NCI-H446 (cell line): Measurements from ENCODE around the gene FBH1.
"Not testable (repeated sequence)": the region's sequence is repeated elsewhere in the genome, so short reads cannot be mapped to it uniquely, and the experiment has no call there.

Experiments used
- DNase-seq, 2 experiments: peaks; one replicate each; lab custom pipeline; 2025; lab: John Stamatoyannopoulos, UW

Gene FBH1

DNA sequence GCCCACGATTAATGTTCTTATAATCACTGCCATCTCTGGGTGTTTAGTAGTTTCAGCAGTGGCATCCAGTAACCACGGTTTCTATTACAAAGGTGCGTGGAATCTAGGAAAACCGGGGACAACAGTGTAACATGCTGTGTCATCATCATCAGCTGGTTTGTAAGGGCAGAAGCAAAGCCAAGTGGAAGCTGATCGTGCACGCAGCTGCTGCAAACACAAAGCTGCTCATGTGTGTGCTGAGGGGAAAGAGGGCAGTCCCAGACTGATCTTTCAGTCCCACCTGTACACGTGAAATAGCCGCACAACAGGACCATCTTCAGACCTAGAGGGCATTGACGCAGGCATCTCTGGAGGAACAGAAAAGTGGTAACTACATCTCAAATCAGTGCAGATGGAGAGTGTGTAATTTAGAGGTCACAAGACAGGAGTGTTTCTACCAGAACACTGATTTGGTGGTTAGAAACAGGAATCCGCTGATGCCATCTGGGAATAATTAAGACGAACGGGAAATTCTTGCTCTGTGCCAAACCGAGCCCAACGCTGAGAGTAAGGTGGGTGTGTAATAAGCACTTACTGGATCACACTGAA, 13.8 kb upstream of the FBH1 start:
- DNase-seq: no peak

DNA sequence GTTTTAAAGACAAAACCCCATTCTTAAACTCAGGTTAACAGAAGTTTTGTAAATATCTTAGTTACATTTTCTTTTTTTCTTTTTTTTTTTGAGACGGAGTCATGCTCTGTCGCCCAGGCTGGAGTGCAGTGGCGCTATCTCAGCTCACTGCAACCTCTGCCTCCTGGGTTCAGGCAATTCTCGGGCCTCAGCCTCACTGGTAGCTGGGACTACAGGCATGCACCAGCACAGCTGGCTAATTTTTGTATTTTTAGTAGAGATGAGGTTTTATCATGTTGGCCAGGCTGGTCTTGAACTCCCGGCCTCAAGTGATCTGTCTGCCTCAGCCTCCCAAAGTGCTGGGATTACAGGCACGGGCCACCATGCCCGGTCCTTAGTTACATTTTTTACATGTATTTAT, 13.0 kb upstream of the FBH1 start:
- DNase-seq: not testable (repeated sequence)

DNA sequence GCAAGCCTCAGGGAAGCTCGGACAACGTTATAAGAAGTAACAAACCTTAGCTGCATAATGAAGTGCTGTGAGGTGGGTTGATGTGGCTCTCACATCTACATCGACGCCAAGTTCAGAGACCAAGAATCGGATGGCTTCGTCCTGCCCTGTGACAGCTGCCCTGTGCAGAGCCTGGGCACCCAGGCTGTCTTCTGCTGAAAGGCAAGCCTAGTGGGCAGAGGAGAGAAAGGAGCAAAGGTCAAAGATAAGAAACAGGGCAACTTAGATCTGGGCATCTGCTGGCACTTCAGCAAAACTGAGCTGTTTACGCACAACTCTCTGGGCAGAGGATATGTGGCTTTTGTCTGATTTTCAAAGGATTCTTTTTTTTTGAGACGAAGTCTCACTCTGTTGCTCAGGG, 7.1 kb upstream of the FBH1 start:
- DNase-seq: no peak

DNA sequence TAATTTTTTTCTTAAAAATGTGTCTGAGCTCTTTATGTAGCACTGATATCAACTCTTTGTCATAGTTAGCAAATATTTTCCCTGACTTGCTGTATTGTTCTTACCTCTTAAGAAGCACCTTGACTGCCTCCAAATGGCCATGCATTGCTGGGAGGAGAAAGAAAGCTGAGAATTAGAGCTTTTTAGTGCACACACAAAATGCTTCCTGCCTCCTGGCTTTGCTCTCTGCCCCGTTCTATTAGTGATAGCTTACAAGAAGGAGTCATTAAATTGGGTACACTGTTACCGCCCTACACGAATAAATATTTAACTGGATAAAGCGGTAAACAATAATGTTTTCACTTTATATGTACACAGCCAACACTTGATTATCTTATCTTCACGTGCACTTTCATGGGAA, 4.4 kb upstream of the FBH1 start:
- no peak for DNase-seq

DNA sequence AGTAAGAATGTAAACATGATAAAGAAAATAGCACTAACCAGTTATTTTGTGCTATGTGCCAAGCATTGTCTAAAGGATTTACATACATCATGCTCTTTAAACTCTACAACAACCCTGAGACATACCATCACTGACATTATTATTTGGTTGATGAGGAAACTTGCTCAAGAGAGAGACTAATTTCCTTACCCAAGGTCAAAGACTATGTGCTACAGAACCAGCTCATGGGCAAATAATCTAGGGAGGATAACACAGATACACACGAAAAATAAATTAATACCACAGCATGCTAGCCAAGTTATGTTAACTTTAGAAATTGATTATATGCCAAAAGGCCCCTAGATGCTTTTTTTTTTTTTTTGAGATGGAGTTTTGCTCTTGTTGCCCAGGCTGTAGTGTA, 3.0 kb upstream of the FBH1 start:
- no peak for DNase-seq

DNA sequence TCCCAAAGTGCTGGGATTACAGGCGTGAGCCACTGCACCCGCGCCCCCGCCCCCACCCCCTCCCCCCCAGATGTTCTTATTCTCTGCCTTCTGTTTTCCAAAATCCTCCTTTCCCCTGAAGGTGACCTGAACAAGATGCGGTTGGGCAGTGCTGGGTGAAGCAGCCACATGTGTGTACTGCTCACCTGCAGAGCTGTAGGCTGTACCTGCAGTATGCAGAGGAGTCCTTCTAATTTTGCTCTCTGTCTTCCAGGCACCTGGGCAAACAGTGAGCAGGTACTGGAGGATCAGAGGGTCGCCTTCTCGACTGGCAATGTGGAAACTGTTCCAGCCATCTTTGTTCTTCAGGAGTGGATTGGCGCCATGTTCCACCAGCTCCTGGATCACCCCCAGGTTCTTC, 2.4 kb upstream of the FBH1 start:
- DNase-seq: no peak

DNA sequence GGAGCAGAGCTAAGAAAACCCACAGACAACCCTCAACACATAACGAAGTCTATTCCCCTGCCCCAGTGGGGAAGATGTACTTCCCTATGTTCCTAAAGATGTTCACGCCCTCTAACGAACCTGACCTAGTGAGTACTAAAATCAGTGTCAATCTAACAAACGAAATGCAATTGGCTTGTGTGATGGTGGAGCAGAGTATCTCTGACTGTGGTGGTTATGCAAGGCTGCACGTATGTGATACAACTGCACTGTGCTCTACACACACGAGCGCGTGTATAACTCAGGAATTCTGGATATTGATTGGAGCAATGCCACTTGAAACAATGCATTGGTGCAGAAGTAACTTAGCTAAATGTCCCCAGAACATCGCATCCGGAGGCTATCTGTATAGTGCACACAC, 1.7 kb upstream of the FBH1 start:
- no peak for DNase-seq

DNA sequence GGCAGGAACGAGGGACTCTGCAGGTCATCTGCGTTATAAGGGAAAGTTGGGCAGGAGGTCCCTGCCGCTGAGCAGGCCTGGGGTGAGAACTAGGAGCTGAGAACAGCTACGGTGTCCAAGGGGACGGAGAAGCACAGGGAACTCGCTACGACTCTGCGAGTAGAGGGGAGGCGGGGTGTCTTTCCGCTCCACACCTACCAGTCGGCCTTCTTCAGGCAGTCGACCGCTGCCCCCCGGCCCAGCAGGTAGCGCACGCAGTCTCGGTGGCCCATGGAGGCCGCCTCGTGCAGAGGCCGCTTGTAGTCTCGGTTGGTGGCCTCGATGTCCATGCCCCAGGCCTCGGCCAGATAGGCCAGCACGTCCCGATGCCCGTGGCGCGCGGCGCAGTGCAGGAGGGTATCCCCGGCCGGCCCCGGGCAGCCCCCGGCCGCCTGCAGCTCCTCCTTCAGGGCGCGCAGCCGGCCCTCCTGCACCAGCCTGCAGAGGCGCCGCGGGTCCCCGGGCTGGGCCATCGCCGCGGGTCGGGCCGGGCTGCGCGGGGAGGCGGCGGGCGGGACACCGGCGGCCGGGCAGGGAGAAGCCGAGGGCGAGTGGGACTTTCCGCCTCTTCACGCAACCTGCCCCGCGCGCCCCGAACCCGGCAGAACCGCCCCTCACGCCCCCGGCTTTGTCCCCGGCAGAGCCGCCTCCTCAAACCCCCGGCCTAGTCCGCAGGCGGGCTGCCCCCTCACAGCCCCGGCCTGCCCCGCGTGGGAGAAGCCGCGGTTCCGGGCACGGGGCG, 1.0 kb upstream of the FBH1 start:
- peak in 1 of 2 experiments; percentile 9 for DNase-seq

DNA sequence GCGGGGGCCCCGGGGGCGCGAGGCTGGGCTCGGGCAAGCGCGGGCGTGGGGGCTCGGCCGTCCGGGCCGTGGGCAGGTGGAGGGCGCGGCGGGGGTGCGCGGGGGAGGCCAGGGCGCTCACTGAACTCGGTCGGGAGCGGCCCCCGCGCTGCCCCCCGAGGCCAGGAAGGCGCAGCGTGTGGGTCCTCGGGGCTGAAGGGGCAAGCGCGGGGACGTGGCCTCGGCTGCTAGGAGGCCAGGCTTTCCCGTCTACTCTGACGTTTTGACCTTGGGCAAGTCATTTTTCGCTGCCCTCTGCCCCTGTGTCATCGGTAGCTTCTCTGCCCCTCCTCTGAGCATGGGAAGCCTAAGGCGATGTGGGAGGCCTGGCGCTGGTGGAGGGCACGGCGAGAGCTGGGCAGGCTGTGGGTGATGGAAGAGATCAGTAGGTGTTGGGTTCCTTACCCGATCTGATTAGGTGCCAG, 441 bp downstream of the FBH1 start:
- no peak for DNase-seq

DNA sequence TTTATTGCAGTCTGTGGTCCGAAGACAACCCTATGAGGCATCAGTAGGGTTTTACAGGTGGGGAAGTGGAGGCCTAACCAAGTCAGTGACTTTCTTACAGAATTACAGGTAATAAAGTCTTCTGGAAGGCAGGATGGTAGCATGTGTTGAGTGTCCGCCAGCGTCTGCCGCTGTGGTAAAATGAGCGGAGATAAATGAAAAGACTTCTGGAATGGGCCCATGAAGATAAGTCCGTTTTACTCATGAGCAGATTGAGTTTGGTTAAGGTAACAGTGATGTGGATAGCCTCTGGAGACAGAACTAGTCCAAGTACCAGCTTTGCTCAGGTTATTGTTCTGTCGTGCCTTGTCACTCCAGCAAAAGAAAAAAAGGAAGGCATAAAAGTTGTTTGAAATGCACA, 966 bp downstream of the FBH1 start:
- DNase-seq: no peak

DNA sequence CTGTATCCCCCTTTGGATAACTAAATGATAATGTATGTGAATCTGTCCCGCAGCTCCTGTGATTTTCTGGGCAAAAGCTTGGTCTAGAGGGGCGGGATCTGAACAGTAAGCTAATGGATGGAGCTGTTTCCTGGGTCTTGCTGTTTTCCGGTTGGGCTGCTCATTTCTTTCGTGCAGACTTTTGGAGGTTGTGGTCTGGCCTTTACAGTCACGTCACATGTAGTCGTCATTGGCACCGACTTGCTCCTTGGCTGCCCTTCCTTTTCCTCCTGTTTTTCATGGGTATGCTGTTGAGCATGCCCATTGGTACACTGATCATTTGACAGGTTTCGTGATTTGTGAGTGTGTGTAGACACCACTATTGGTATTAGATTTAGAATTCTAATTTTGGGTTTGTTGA, 2.0 kb downstream of the FBH1 start:
- DNase-seq: no peak

DNA sequence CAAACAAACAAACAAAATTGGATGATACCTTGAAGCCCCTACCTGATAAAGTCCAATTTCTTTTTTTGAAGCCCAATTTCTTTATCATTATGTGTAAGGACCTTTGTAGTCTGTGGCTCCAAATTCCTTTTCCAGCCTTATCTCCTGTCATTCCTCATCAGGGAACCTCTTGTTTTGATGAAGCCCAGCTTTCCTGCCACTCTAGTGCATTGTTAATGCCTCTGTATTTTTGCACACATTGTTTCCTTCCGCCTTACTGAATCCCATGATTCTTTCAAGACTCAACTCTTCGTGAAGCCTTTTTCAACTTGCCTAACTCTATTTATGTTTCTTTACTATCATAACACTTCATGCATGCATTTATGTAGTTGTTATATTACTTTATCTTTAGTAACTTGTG, 3.3 kb downstream of the FBH1 start:
- DNase-seq: no peak

DNA sequence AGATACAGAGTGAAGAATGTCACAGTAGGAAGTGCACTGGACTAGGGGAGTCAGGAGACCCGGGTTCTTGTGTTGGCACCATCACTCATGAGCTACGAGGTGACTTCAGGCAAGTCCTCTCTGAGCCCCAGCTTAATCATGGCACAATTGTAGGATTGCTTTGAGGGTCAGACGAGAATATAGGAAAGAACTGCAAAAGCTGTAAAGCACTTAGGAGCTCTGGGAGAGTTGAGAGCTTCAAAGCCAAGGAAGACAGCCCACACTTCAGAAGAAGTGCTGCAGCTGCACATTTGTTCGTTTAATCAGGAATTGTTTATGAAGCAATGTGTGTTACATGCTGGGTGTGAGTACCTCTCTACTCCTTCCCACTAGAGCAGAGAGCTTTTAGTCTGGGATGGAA, 4.4 kb downstream of the FBH1 start:
- no peak for DNase-seq

DNA sequence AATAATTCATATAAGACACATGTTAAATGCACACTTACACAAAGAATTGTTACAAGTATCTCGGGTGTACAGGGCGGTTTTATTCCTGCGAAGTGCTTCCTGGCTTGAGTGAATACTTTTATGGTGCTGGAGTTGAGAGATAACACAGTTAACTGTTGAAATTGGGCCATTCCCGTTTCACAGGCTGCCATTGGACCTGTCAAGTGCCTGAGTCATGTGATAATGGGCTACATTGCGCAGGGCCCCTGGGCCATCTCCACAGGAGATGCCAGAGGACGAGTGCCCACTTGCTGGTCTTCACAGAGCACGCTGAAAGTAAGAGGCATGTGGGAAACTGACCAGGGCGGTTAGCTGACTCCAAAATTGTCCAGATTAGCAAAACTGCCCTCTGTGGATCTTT, 4.8 kb downstream of the FBH1 start:
- DNase-seq: no peak

DNA sequence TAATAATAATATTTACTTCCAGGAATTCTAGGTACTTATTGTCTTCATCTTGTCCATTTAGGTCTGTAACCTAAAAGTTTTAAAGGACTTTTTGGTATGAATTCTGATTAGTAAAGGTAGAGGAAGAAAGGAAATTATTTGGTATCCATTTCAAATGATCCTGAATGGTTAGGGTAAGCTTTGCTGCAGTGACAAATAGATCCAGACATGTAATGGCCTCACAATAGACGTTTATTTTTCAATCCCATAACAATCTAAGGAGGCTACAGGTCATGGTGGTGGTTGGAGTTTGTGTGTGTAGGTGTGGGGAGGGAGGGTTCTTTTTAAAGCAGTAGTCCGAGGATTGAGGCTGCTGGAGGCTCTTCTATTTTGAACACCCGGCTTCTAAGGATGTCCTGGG, 5.3 kb downstream of the FBH1 start:
- no peak for DNase-seq

DNA sequence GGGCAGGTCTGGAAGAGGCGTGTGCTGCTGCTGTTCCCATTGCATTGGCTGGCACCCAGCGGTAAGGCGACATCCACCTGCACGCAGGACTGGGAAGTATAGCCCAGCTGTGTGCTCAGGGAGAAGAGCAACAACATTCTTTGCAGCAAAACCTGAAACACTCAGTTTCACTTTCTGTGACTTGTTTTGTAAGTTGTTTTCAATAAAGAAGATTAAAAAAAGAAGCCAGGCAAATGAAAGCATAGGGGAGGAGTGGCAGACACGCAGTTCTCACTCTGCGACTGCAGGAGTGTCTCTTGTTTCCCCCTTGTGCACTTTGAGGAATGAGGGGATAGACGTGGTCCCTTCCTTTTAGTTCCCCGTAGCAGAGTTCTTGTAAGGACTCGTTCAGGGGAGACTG, 5.8 kb downstream of the FBH1 start:
- no peak for DNase-seq

DNA sequence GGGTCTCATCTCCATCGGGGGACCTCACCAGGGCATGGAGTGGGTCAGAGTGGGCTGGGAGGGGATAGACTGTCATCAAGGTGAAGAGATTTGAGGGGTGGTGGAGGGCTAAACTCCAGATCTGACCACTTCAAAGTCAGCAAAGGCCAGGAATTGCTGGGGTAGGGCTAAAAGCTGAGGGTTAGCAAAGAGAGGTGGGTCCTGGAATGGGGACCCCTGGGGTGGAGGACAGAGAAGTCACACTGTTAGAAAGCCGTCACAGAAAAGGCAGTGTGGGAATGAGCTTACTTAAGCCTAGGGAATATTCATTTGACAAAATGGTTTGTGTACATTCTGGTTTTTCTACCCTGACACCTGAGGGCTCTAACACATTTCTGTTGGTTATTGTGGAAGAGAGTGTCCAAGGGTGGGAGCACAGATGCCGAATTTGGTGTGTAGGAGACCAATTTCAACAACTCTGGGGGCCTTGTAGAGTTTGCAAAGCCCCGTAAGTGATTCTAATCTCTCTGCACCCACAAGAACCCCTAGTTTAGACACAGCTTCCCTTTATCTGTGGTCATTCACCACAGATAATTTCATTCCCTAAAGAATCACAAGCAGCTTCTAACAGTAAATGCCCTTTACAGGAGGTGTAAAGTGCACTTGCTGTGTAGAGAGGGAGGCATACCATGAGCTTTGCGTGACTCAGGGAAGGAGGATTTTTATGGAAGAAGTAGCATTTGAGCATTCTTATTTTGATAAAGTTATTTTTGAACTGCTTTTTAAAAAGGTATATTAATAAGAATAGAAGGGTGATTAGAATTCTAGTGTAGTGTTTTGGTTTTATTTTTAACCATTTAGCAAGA, 6.4 kb downstream of the FBH1 start:
- DNase-seq: no peak

DNA sequence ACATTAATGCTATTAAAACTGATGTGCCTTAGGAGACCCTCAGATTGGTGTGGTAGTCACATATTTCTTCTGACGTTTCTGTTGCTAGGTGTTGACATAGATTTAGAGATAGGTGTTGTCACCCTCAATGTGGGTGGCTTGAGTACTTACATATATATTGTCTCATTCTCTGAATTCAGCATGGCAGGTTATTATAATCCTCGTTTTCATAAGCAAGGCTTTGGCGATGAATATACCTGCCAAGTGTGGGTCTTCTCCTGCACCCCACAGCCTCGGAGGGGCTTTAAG, 7.0 kb downstream of the FBH1 start:
- DNase-seq: no peak

DNA sequence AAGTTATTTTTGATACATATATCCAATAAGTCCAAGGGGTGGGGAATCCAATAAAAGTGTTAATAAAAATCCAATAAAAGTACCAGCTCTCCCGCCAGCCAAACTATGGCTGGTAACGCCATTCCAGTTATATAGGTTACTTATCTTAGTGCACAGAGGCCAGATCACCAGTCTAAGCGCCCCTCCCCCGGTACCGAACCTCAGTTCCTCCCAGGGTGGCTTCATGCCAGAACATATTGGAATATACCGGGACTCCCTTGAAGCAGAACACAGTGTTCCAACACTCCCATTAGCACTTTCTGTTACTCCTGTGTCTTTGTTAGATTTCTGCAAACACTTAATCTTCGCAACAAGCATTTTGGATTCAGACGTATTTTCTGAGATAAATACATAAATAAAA, 7.5 kb downstream of the FBH1 start:
- DNase-seq: no peak

DNA sequence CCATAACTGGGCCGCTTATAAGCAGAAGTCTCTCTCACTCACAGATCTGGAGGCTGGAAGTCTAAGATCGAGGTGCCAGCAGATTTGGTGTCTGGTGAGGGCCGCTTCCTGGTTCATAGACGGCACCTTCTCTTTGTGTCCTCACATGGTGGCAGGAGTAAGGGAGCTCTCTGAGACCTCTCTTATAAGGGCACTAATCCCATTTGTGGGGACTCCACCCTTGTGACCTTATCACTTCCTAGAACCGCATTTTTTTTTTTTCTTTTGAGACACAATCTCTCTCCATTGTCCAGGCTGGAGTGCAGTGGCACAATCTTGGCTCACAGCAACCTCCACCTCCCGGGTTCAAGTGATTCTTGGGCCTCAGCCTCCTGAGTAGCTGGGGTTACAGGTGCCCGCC, 8.1 kb downstream of the FBH1 start:
- no peak for DNase-seq

DNA sequence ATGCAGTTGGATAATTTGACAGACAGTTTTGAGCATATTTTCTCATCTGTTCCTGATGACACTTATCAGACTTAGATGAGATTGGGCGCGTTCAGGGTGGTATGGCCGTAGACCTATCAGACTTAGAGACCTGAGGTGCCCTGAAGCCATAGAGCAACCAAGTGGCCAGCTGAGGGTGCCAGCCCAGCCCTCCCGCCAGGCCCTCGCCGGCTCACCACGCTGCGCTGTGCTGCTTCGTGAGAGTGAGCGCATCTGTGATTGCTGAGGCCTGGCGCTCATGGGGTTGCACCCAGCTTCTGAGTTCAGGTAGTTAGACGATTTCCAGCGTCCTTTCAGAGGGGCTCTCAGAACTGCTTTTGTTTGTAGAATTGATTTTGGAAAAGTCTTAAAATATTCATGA, 10.2 kb downstream of the FBH1 start:
- DNase-seq: no peak

DNA sequence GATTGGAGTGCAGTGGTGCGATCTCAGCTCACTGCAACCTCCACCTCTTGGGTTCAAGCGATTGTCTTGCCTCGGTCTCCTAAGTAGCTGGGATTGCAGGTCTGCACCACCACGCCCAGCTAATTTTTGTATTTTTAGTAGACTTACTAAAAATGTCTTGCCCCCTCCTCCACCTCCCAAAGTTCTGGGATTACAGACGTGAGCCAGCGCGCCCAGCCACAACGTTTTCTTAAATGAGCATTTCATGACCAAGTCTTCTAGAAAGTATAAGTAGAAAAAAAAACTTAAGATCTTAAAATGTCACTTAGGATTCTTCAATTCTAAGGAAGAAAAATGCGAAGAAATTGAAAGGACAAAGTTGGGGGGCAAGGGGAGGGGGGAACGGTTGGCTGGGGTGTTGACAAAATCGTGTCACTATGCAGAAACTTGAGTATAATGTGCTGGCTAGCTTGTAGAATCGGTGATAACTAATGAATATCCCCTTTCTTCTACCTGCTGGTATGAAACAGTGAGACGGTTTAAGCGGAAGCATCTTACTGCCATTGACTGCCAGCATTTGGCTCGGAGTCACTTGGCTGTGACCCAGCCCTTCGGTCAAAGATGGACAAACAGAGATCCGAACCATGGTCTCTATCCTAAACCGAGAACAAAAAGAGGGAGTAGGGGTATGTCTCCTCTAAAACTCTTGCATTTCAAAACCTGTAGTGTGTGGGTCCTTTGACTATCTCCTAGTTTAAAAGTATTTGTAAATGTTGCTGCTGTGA, 12.7 kb downstream of the FBH1 start:
- DNase-seq: no peak

DNA sequence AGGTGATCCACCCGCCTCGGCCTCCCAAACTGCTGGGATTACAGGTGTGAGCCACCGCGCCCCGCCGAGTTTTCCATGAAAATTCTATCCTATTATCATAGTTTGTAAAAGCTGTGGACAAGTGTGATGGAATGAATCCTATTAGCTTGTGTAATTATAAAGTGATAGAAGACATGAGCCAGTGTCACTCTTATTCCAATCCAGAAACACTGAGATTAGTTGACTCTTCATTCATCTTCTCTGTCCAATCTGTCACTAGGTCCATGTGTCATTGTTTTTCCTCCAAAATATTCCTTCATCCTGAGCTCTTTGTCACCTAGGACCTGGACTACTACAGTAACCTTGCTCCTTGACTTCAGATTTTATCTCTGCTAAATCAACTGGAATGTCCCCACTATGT, 13.5 kb downstream of the FBH1 start:
- no peak for DNase-seq
